Small intestine (tissue), 7 donors: ENCODE data around the gene DEPDC5. TPM values are rescaled to one million over a fixed set of nuclear protein-coding genes. Genes with fewer than 3 reads are reported as not detected.
A peak's percentile ranks its signal among the peaks of the same experiment; 100 is the strongest.

ENCODE experiments used
- DNase-seq, 2 donors: peaks; one replicate each; pipeline versions ENCODE4 v3.0.0 to v3.0.0-alpha.2; 2013
- FAIRE-seq: peaks from 2 replicates; lab custom pipeline; 2012; peaks lifted over from hg19 to GRCh38; lab: Jason Lieb, UNC
- H3K27ac ChIP-seq, 3 donors: one replicate each; pipeline ENCODE4 v1.5.1; 2013; ENCODE audit warnings: low read length in 2 of 3, mild to moderate bottlenecking in 2 of 3, control low read depth in 1 of 3, inconsistent platforms in 1 of 3, low read depth in 1 of 3, moderate library complexity in 1 of 3
- H3K27me3 ChIP-seq, 3 donors: one replicate each; pipeline ENCODE4 v1.6.1; 2013; ENCODE audit warnings: low read length in 3 of 3, inconsistent platforms in 1 of 3; ENCODE audit not compliant: control insufficient read depth in 3 of 3, insufficient read depth in 3 of 3
- H3K36me3 ChIP-seq, 3 donors: one replicate each; pipeline ENCODE4 v1.6.1; 2013; ENCODE audit warnings: low read length in 3 of 3, inconsistent platforms in 1 of 3, low read depth in 1 of 3, mild to moderate bottlenecking in 1 of 3, moderate library complexity in 1 of 3; ENCODE audit not compliant: control insufficient read depth in 3 of 3, insufficient read depth in 2 of 3
- H3K4me1 ChIP-seq, 3 donors: one replicate each; pipeline ENCODE4 v1.6.1; 2013; ENCODE audit warnings: low read length in 2 of 3, inconsistent platforms in 1 of 3, low read depth in 1 of 3, mild to moderate bottlenecking in 1 of 3, moderate library complexity in 1 of 3; ENCODE audit not compliant: control insufficient read depth in 3 of 3, insufficient read depth in 2 of 3
- H3K4me3 ChIP-seq, 3 donors: one replicate each; pipeline ENCODE4 v1.5.1; 2013; ENCODE audit warnings: low read length in 3 of 3, control low read depth in 1 of 3, inconsistent platforms in 1 of 3, low read depth in 1 of 3, mild to moderate bottlenecking in 1 of 3, moderate library complexity in 1 of 3
- H3K9me3 ChIP-seq, 2 donors: one replicate each; pipeline ENCODE4 v1.6.1; 2013; ENCODE audit warnings: low read depth in 1 of 2, low read length in 1 of 2; ENCODE audit not compliant: control insufficient read depth in 2 of 2, insufficient read depth in 1 of 2
- WGBS, 3 donors: extraction: QIAGEN DNeasy Blood & Tissue Kit; methylation state at CpG; one replicate each; pipeline ENCODE4 v1.1.7; 2013; 5-methylcytosine and 5-hydroxymethylcytosine counted together
- polyA plus RNA-seq, 4 donors: library from polyadenylated mRNA; stranded (reverse) in 3 of 4; unstranded in 1 of 4; fragments of 200-250 nt in 3 of 4; fragments of 120-200 nt in 1 of 4; gene quantifications; one replicate each; pipeline versions ENCODE4 v1.2.1 to v1.2.3, GENCODE V29; 2013
- donor health status: healthy with polysubstance abuse.
- donor health status: control.
- donor health status: control.
- donor health status: Bipolar disorder and iron deficiency.
- donor health status: healthy.

The DEPDC5 gene
- polyA plus RNA-seq, 4 donors = 11.1 to 15.2 (median 13.2) TPM

DNA sequence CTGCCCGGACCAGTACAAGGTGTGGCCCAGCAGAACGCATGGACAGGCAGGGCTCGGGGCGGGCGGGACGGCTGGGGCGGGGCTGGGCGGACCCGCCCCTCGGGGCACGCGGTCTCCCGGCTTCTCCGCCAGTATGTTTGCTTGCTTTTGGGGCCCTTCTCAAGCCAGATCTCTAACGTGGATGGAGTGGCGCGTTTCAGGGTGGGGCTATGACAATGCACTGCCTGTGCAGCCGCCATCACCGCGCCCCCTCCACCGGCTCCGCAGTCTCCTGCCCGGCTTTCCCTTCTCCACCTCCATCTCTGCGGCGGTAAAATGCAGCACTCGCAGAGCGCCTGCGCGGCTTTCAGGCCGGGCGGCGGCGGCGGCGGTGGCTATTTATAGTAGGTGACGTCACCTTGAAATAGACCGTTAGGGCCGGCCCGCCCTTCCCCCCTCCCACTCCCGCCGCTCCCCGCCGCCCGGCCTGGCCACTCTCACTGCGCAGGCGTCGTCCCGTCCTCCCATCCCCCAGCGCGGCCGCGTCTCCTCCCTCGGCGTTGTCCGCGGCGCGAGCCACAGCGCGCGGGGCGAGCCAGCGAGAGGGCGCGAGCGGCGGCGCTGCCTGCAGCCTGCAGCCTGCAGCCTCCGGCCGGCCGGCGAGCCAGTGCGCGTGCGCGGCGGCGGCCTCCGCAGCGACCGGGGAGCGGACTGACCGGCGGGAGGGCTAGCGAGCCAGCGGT is 190.3 kb downstream of the DEPDC5 start, which contains the start of gene YWHAH:
Gene YWHAH, plus strand, starts transcription at position 558 of the 722 bp plus-strand sequence. CDS start 199 bp downstream, outside the sequence.
- FAIRE-seq (no peak), DNase-seq (peak; percentile 93 to 97)
- H3K27ac ChIP-seq = peak within 1 kb of the TSS; percentile 95 to 99 (median 96)
- H3K9me3 ChIP-seq = no peaks in the 10 kb centered on the region
- 0 to 1% (median 0%) methylated on average over 72 to 86 of the region's 86 CpGs for WGBS, 3 donors
- peaks cover 0 to 19% (median 8%) of the 10 kb centered on the region in 3 donors for H3K4me1 ChIP-seq
- peaks cover 0 to 7% (median 4%) of the 10 kb centered on the region in 3 donors for H3K36me3 ChIP-seq
- no peaks in the 10 kb centered on the region for H3K27me3 ChIP-seq
- peak within 1 kb of the TSS; percentile 88 to 98 (median 91) for H3K4me3 ChIP-seq

DNA sequence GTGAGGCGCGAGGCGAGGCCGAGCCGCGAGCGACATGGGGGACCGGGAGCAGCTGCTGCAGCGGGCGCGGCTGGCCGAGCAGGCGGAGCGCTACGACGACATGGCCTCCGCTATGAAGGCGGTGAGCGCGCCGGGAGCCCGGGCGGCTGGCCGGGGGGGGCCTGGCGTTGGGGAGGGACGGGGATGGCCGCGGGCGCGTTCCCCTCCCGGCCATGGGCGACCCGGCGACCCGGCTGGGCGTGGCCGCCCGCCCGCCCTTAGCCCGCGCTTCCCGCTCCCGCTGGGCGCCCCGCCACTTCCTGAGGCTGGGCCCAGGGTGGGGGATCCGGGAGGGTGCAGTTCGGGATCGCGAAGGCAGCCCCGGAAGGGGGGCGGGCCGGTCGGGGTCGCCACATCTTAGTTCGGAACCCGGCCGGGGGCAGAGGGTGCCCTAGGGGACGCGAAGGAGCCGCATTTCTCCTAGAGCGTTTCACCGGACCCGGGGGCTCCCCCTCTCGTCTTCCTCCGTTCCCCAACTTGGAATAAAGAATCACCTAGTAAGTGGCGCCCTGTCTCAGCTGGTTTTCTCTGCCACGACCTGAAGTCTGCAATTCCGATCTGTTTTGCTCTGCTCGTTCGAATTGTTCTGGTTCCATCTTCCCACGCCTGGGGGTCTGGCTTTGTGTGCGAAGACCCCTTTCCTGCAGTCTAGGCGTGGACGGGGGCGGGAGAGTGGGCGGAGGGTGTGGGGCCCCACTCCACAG is 191.1 kb downstream of the DEPDC5 start:
- peaks cover 0 to 19% (median 8%) of the 10 kb centered on the region in 3 donors for H3K4me1 ChIP-seq
- no peaks in the 10 kb centered on the region for H3K9me3 ChIP-seq
- no peaks in the 10 kb centered on the region for H3K27me3 ChIP-seq
- peak in 1 of 2 donors; percentile 40 for DNase-seq
- peak overlapping the region; percentile 88 to 98 (median 91) for H3K4me3 ChIP-seq
- H3K27ac ChIP-seq = peak overlapping the region; percentile 88 to 99 (median 96)
- WGBS, 3 donors = 0 to 1% (median 0%) methylated on average over 40 to 76 of the region's 76 CpGs
- FAIRE-seq = no peak
- H3K36me3 ChIP-seq = peaks cover 0 to 10% (median 4%) of the 10 kb centered on the region in 3 donors

DNA sequence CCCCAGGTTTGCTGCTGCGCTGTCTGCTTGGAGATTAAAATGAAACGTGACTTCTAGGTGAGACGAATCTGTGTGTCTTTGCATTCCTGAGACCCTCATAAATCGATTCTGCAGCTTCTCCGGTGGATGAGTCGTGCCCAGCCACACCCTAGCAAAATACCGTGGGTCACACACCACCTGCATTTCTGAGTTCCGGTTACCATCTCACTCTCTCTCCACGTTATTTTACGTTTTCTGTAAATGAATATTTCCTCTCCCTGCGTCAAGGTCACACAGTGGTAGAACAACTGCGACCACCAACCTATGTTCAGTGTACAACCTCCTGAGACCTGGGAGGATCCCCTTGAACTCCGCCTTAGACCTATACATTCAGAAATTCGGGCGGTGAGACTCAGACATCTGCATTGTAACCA is 191.6 kb downstream of the DEPDC5 start:
- H3K36me3 ChIP-seq = peaks cover 0 to 14% (median 4%) of the 10 kb centered on the region in 3 donors
- no peaks in the 10 kb centered on the region for H3K27me3 ChIP-seq
- 1 to 2% (median 1%) methylated on average over 15 of the region's 15 CpGs for WGBS, 3 donors
- peak; percentile 32 to 65 for DNase-seq
- H3K4me3 ChIP-seq = peak overlapping the region; percentile 88 to 98 (median 91)
- peaks cover 3 to 19% (median 8%) of the 10 kb centered on the region in 3 donors for H3K4me1 ChIP-seq
- FAIRE-seq = no peak
- H3K27ac ChIP-seq = peak overlapping the region; percentile 88 to 99 (median 96)
- H3K9me3 ChIP-seq = no peaks in the 10 kb centered on the region

DNA sequence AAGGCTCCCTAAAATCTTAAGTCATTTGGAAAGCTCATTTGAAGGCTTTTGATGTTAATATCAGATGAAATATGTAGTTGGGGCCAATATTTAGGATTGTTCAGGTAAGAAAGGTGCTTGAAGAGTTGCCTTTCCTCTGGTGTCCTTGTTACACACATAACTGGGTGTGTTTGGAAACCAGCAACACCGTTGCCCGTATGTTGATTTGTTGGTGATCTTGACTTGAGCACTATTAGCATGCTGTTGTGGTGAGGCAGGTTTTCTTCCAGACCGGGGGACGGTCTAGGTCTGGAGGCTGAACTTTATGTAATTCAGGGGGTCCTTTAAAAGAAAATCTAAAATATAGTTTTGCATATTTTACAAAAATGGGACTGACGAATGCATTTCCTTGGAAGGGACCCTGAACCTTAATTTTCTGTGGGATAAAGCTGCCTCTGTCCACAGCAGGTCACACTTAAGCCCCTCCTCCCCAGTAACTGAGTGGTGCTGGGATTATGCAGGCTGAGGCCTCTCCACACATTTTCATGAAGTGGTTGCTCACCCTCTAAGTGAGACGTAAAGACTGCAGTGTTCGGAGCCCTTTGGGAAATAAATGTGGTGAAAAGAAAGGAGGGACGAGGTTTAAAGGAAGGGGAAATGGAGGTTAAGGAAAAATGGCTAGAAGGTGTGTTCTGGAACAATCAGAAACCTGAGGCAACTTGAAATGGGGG is 192.3 kb downstream of the DEPDC5 start:
- peaks cover 3 to 19% (median 8%) of the 10 kb centered on the region in 3 donors for H3K4me1 ChIP-seq
- WGBS, 3 donors = 37 to 40% (median 39%) methylated on average over 8 of the region's 8 CpGs
- peak; percentile 37 to 40 for DNase-seq
- H3K36me3 ChIP-seq = peaks cover 0 to 18% (median 4%) of the 10 kb centered on the region in 3 donors
- no peak for FAIRE-seq
- no peaks in the 10 kb centered on the region for H3K27me3 ChIP-seq
- H3K27ac ChIP-seq = peak overlapping the region; percentile 1 to 88 (median 69)
- no peaks in the 10 kb centered on the region for H3K9me3 ChIP-seq
- peak overlapping the region in 2 of 3 donors; percentile 91 to 98 for H3K4me3 ChIP-seq

DNA sequence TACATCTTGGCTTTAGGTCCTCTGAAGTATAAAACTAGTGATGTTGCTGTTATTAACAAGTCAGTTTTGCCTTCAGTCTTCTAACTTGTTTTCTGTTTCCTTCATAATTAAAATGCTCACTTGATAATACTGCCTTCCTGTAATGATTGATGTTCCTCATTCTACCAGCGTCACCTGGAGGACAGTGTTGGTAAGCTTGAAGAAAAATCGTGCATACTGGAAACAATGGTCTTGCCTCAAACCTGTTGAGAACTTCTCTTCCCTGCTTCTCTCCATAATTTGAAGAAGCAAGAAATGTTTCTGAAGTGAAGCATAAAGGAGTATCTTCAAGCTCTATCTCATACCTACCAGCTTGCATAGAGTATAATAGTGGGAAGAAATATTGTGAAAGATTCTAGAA is 193.5 kb downstream of the DEPDC5 start:
- WGBS, 3 donors = 2 to 14% (median 5%) methylated on average over 2 of the region's 2 CpGs
- Histone ChIP-seq H3K9me3 (no peaks in the 10 kb centered on the region), H3K36me3 (peaks cover 0 to 21% (median 4%) of the 10 kb centered on the region in 3 donors), H3K27me3 (no peaks in the 10 kb centered on the region), H3K4me1 (peaks cover 3 to 19% (median 8%) of the 10 kb centered on the region in 3 donors), H3K4me3 (no peak overlapping the region), H3K27ac (peak overlapping the region in 2 of 3 donors; percentile 39 to 74)
- peak; percentile 72 to 80 for DNase-seq
- FAIRE-seq = no peak

DNA sequence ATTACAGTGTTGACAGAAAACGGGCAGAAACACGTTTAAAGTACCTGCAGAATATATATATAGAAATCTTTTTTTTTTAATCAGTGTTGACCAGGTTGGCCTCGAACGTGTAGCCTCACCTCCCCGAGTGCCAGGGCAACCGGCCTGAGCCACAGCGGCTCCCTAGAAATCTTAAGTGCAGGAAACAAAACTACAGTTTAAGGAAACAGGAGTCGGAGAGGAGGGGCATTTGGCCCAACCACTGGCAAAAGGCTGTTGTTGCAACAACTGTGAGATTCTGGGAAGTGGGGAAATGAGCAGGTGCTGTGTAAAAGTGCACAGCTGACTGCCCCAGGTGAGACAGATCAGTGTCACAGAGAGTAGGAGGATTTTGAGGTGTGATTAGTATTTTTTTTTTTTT is 194.2 kb downstream of the DEPDC5 start:
- FAIRE-seq = no peak
- Histone ChIP-seq H3K9me3 (no peaks in the 10 kb centered on the region), H3K36me3 (peaks cover 0 to 21% (median 4%) of the 10 kb centered on the region in 3 donors), H3K27ac (no peak overlapping the region), H3K4me3 (no peak overlapping the region), H3K4me1 (peaks cover 3 to 19% (median 8%) of the 10 kb centered on the region in 3 donors), H3K27me3 (no peaks in the 10 kb centered on the region)
- WGBS, 3 donors = 68 to 82% (median 73%) methylated on average over 8 of the region's 8 CpGs
- no peak for DNase-seq

DNA sequence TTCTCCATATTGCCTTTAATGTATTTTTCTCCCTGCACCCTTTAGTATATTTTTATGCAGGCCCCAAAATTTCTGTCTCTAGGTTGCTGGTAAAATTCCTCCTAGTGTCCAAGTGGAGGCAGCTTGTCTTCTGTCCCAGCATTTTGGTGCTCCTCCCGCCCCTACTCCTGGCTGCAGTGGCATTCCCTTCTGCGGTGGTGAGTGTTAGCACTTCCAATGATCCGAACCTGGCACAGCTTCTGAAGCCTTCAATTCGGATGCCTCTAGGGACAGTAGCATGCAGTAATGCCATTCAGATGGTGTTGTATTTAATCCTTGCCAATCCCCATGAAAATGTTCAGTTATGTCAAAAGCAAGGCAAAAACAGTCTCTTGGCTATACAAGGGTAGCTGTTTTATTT is 196.4 kb downstream of the DEPDC5 start:
- Histone ChIP-seq H3K27ac (no peak overlapping the region), H3K4me3 (no peak overlapping the region), H3K4me1 (peaks cover 3 to 17% (median 14%) of the 10 kb centered on the region in 3 donors), H3K9me3 (no peaks in the 10 kb centered on the region), H3K27me3 (no peaks in the 10 kb centered on the region), H3K36me3 (peaks cover 0 to 23% (median 4%) of the 10 kb centered on the region in 3 donors)
- WGBS, 3 donors = 74 to 87% (median 81%) methylated on average over 4 of the region's 4 CpGs
- DNase-seq (no peak), FAIRE-seq (no peak)
